Mesenchymal stem cell (in vitro differentiated cells and primary cell): Measurements from ENCODE around the gene CTAGE9.
"Not testable (repeated sequence)": the region's sequence is repeated elsewhere in the genome, so short reads cannot be mapped to it uniquely, and the experiment has no call there.

Experiments used
- DNase-seq: peaks from one replicate; pipeline ENCODE4 v3.0.0-alpha.2; 2013
- H2AFZ ChIP-seq: one replicate; pipeline ENCODE4 v1.6.1; 2013; ENCODE audit warnings: low read depth, mild to moderate bottlenecking, control low read depth, inconsistent platforms, low read length, moderate library complexity
- H2AK5ac ChIP-seq: 2 replicates; pipeline ENCODE4 v1.6.1; 2013; ENCODE audit warnings: low read length, moderate library complexity, mild to moderate bottlenecking, inconsistent platforms; ENCODE audit not compliant: severe bottlenecking
- H2BK120ac ChIP-seq: one replicate; pipeline ENCODE4 v1.6.1; 2013; ENCODE audit warnings: low read depth, mild to moderate bottlenecking, inconsistent platforms, low read length, moderate library complexity
- H2BK12ac ChIP-seq, 2 experiments: one replicate each; pipeline ENCODE4 v1.6.1; 2013; ENCODE audit warnings: inconsistent platforms in 2 of 2, low read length in 2 of 2, mild to moderate bottlenecking in 2 of 2, moderate library complexity in 2 of 2, control low read depth in 1 of 2
- H2BK15ac ChIP-seq: one replicate; pipeline ENCODE4 v1.6.1; 2013; ENCODE audit warnings: mild to moderate bottlenecking, low read depth, inconsistent platforms; ENCODE audit not compliant: poor library complexity, severe bottlenecking
- H2BK5ac ChIP-seq: 2 replicates; pipeline ENCODE4 v1.6.1; 2013; ENCODE audit warnings: low read depth, mild to moderate bottlenecking, low read length, control low read depth, inconsistent platforms; ENCODE audit not compliant: poor library complexity, severe bottlenecking
- H3K14ac ChIP-seq, 2 experiments: one replicate each; pipeline ENCODE4 v1.6.1; 2013; ENCODE audit warnings: inconsistent platforms in 2 of 2, low read length in 2 of 2, control low read depth in 1 of 2, mild to moderate bottlenecking in 1 of 2, moderate library complexity in 1 of 2
- H3K18ac ChIP-seq, 2 experiments: one replicate each; pipeline ENCODE4 v1.6.1; 2013; ENCODE audit warnings: inconsistent platforms in 2 of 2, low read length in 2 of 2, control low read depth in 1 of 2, low read depth in 1 of 2, mild to moderate bottlenecking in 1 of 2
- H3K23ac ChIP-seq, 2 experiments: one replicate each; pipeline ENCODE4 v1.6.1; 2013; ENCODE audit warnings: inconsistent platforms in 2 of 2, low read length in 2 of 2, mild to moderate bottlenecking in 2 of 2, moderate library complexity in 2 of 2, control low read depth in 1 of 2
- H3K27ac ChIP-seq: 2 replicates; pipeline ENCODE4 v1.5.1; 2013; ENCODE audit warnings: mild to moderate bottlenecking, moderate library complexity, low read length, control low read depth, inconsistent platforms; ENCODE audit not compliant: poor library complexity, severe bottlenecking
- H3K27me3 ChIP-seq, 2 experiments: 2 replicates each; pipeline versions ENCODE4 v1.6.1 to v1.7.0; 2013; ENCODE audit warnings: low read length in 2 of 2, mild to moderate bottlenecking in 2 of 2, moderate library complexity in 2 of 2, control low read depth in 1 of 2, inconsistent platforms in 1 of 2; ENCODE audit not compliant: control insufficient read depth in 1 of 2, insufficient read depth in 1 of 2
- H3K36me3 ChIP-seq, 2 experiments: 2 replicates each; pipeline versions ENCODE4 v1.6.1 to v1.7.0; 2013; ENCODE audit warnings: low read length in 2 of 2, control low read depth in 1 of 2, inconsistent platforms in 1 of 2, low read depth in 1 of 2, mild to moderate bottlenecking in 1 of 2; ENCODE audit not compliant: insufficient read depth in 2 of 2, control insufficient read depth in 1 of 2
- H3K4ac ChIP-seq, 2 experiments: one replicate each; pipeline ENCODE4 v1.6.1; 2013; ENCODE audit warnings: inconsistent platforms in 2 of 2, low read length in 2 of 2, mild to moderate bottlenecking in 2 of 2, moderate library complexity in 2 of 2, control low read depth in 1 of 2, low read depth in 1 of 2
- H3K4me1 ChIP-seq: 2 replicates; pipeline ENCODE4 v1.6.1; 2013; ENCODE audit warnings: low read depth, low read length, control low read depth; ENCODE audit not compliant: control insufficient read depth, insufficient read depth
- H3K4me2 ChIP-seq: 2 replicates; pipeline ENCODE4 v1.6.1; 2013; ENCODE audit warnings: low read length, mild to moderate bottlenecking, inconsistent platforms; ENCODE audit not compliant: poor library complexity, severe bottlenecking
- H3K4me3 ChIP-seq, 2 experiments: 2 replicates each; pipeline versions ENCODE4 v1.5.1 to v1.7.0; 2013; ENCODE audit warnings: low read length in 2 of 2, mild to moderate bottlenecking in 2 of 2, control low read depth in 1 of 2, low read depth in 1 of 2; ENCODE audit not compliant: insufficient read depth in 1 of 2
- H3K79me1 ChIP-seq: replicated peaks from 2 replicates; pipeline ENCODE4 v1.6.1; 2013; ENCODE audit warnings: mild to moderate bottlenecking, control low read depth, low read length, inconsistent platforms; ENCODE audit not compliant: poor library complexity, severe bottlenecking
- H3K9ac ChIP-seq: 2 replicates; pipeline ENCODE4 v1.7.0; 2013; ENCODE audit warnings: mild to moderate bottlenecking, low read length, moderate library complexity
- H3K9me3 ChIP-seq: 2 replicates; pipeline ENCODE4 v1.7.0; 2013; ENCODE audit warnings: mild to moderate bottlenecking, low read length; ENCODE audit not compliant: control insufficient read depth
- H4K8ac ChIP-seq: one replicate; pipeline ENCODE4 v1.6.1; 2013; ENCODE audit warnings: inconsistent platforms, mild to moderate bottlenecking, low read length, moderate library complexity
- H4K91ac ChIP-seq: one replicate; pipeline ENCODE4 v1.6.1; 2013; ENCODE audit warnings: mild to moderate bottlenecking, low read length, inconsistent platforms
- WGBS: methylation state at CpG from one replicate; pipeline ENCODE4 v1.1.7; 2013; ENCODE audit warnings: mixed read lengths; 5-methylcytosine and 5-hydroxymethylcytosine counted together

Gene CTAGE9

GRCh38 chr6:131700851-131701250 lies 10.0 kb downstream of the CTAGE9 start:
- no CpG with 5 or more reads among the region's 14 CpGs for WGBS
- H2AK5ac ChIP-seq, H2BK120ac ChIP-seq: not testable (repeated sequence)

GRCh38 chr6:131696956-131697355 lies 13.9 kb downstream of the CTAGE9 start:
- Histone ChIP-seq H3K4me1 (no peaks in the 10 kb centered on the region), H3K23ac (no peak overlapping the region), H4K8ac (no peak overlapping the region), H2AFZ (no peak overlapping the region), H3K4ac (no peak overlapping the region), H3K18ac (no peak overlapping the region), H3K9ac (no peak overlapping the region), H3K27me3 (no peaks in the 10 kb centered on the region), H2BK120ac (no peak overlapping the region), H3K36me3 (no peaks in the 10 kb centered on the region), H3K9me3 (no peaks in the 10 kb centered on the region), H2AK5ac (no peak overlapping the region), H4K91ac (no peak overlapping the region), H2BK5ac (no peak overlapping the region), H3K79me1 (no peaks in the 10 kb centered on the region), H3K4me2 (no peak overlapping the region), H3K14ac (no peak overlapping the region), H2BK15ac (no peak overlapping the region), H3K4me3 (no peak overlapping the region), H2BK12ac (no peak overlapping the region), H3K27ac (no peak overlapping the region)
- DNase-seq = no peak
- 94% methylated on average over 7 of the region's 7 CpGs for WGBS

More at GRCh38 chr6:131700851-131701250, 10.0 kb downstream of the CTAGE9 start:
- H4K8ac ChIP-seq, H3K14ac ChIP-seq, H3K4me1 ChIP-seq, H3K27me3 ChIP-seq, H2AFZ ChIP-seq, H2BK15ac ChIP-seq, H2BK5ac ChIP-seq, H3K18ac ChIP-seq, H3K79me1 ChIP-seq, DNase-seq, H3K4me3 ChIP-seq, H3K4ac ChIP-seq, H3K9ac ChIP-seq, H3K23ac ChIP-seq, H4K91ac ChIP-seq, H3K9me3 ChIP-seq, H3K4me2 ChIP-seq, H3K27ac ChIP-seq, H2BK12ac ChIP-seq, H3K36me3 ChIP-seq: not testable (repeated sequence)

GRCh38 chr6:131694832-131695426 lies 15.9 kb downstream of the CTAGE9 start:
- H3K9ac ChIP-seq = no peak overlapping the region
- no peak overlapping the region for H3K4me2 ChIP-seq
- H3K36me3 ChIP-seq = no peaks in the 10 kb centered on the region
- H4K91ac ChIP-seq = no peak overlapping the region
- H3K14ac ChIP-seq = no peak overlapping the region
- no peak overlapping the region for H2AK5ac ChIP-seq
- 0% methylated on average over 1 of the region's 2 CpGs for WGBS
- H3K4me1 ChIP-seq = no peaks in the 10 kb centered on the region
- no peak overlapping the region for H2BK5ac ChIP-seq
- H3K4me3 ChIP-seq = no peak overlapping the region
- H3K27me3 ChIP-seq = no peaks in the 10 kb centered on the region
- H3K9me3 ChIP-seq = no peaks in the 10 kb centered on the region
- no peak overlapping the region for H3K23ac ChIP-seq
- no peak overlapping the region for H4K8ac ChIP-seq
- H2BK12ac ChIP-seq = no peak overlapping the region
- H3K27ac ChIP-seq = no peak overlapping the region
- no peak overlapping the region for H2BK15ac ChIP-seq
- H2AFZ ChIP-seq = no peak overlapping the region
- no peak overlapping the region for H2BK120ac ChIP-seq
- peak; percentile 72 for DNase-seq
- no peak overlapping the region for H3K4ac ChIP-seq
- no peaks in the 10 kb centered on the region for H3K79me1 ChIP-seq
- H3K18ac ChIP-seq = no peak overlapping the region

- Histone ChIP-seq H3K36me3 (no peaks in the 10 kb centered on the region), H4K8ac (no peak overlapping the region), H3K14ac (no peak overlapping the region), H3K4me1 (no peaks in the 10 kb centered on the region), H3K27ac (no peak overlapping the region), H2BK15ac (no peak overlapping the region), H2BK12ac (no peak overlapping the region), H3K27me3 (no peaks in the 10 kb centered on the region), H3K4me2 (no peak overlapping the region), H3K18ac (no peak overlapping the region), H3K4me3 (no peak overlapping the region), H3K23ac (no peak overlapping the region), H3K9me3 (no peaks in the 10 kb centered on the region), H3K4ac (no peak overlapping the region), H4K91ac (no peak overlapping the region), H2AFZ (no peak overlapping the region), H2AK5ac (no peak overlapping the region), H2BK120ac (no peak overlapping the region), H3K79me1 (no peaks in the 10 kb centered on the region), H3K9ac (no peak overlapping the region), H2BK5ac (no peak overlapping the region)
- DNase-seq = no peak
- WGBS = 83% methylated on average over 5 of the region's 5 CpGs
Observed at GRCh38 chr6:131693384-131693783, 17.4 kb downstream of the CTAGE9 start.
